SK-N-SH (cell line): Measurements from ENCODE around the gene SDHAF3. TPM values are rescaled to one million over a fixed set of nuclear protein-coding genes. Genes with fewer than 3 reads are reported as not detected.

Experiments used
- CTCF ChIA-PET: fragments of 300-600, 350-600 bp; formaldehyde crosslinking; extraction: SDS; loops from one replicate; lab custom pipeline; 2021; lab: Yijun Ruan, JAX
- POLR2A ChIA-PET: fragments of 350-600 bp; sonication (Branson Sonifier 250); formaldehyde crosslinking; extraction: SDS; loops from one replicate; lab custom pipeline; 2020; ENCODE audit warnings: antibody characterized with exemption, inconsistent platforms; lab: Yijun Ruan, JAX
- DNase-seq: peaks from one replicate; pipeline ENCODE4 v3.0.0; 2012
- H2AFZ ChIP-seq: fragments of 200-600 bp; sonication (generic); 2 replicates; pipeline ENCODE4 v1.8.1; 2016; ENCODE audit warnings: antibody characterized with exemption, mild to moderate bottlenecking, low read depth
- H3F3A ChIP-seq: fragments of 200-600 bp; sonication (generic); replicated peaks from 2 replicates; pipeline ENCODE3; 2016; ENCODE audit warnings: antibody characterized with exemption, mild to moderate bottlenecking; ENCODE audit not compliant: insufficient read depth
- H3K27ac ChIP-seq, 2 experiments: fragments of 200-500 bp in 1 of 2; fragments of 200-600 bp in 1 of 2; sonication (Bioruptor generic) in 1 of 2; sonication (generic), shearing (Covaris generic) in 1 of 2; 2 replicates each; pipeline versions ENCODE4 v1.5.1 to v1.6.1; 2014 to 2016; ENCODE audit warnings: low read depth in 2 of 2, inconsistent platforms in 1 of 2, low read length in 1 of 2, mild to moderate bottlenecking in 1 of 2, mixed read lengths in 1 of 2
- H3K27me3 ChIP-seq: fragments of 200-600 bp; sonication (generic), shearing (Covaris generic); 2 replicates; pipeline ENCODE4 v1.6.1; 2016; ENCODE audit warnings: mixed run types; ENCODE audit not compliant: insufficient read depth
- H3K36me3 ChIP-seq, 2 experiments: fragments of 200-500 bp in 1 of 2; fragments of 200-600 bp in 1 of 2; sonication (Bioruptor generic) in 1 of 2; sonication (generic) in 1 of 2; replicated peaks in 1 of 2; 2 replicates each; pipeline versions ENCODE3 to v1.5.1; 2014 to 2016; ENCODE audit warnings: low read length in 1 of 2, mild to moderate bottlenecking in 1 of 2; ENCODE audit not compliant: insufficient read depth in 2 of 2, control insufficient read depth in 1 of 2
- H3K4me1 ChIP-seq, 2 experiments: fragments of 200-500 bp in 1 of 2; fragments of 200-600 bp in 1 of 2; sonication (Bioruptor generic) in 1 of 2; sonication (generic), shearing (Covaris generic) in 1 of 2; 2 replicates each; pipeline versions ENCODE4 v1.5.1 to v1.6.1; 2014 to 2016; ENCODE audit warnings: low read depth in 1 of 2, low read length in 1 of 2, mixed run types in 1 of 2; ENCODE audit not compliant: insufficient read depth in 2 of 2, control insufficient read depth in 1 of 2
- H3K4me2 ChIP-seq: fragments of 200-600 bp; sonication (generic), shearing (Covaris generic); 2 replicates; pipeline ENCODE4 v1.6.1; 2017; ENCODE audit warnings: mixed run types
- H3K4me3 ChIP-seq, 2 experiments: fragments of 200-500 bp in 1 of 2; fragments of 200-600 bp in 1 of 2; sonication (Bioruptor generic) in 1 of 2; sonication (generic), shearing (Covaris generic) in 1 of 2; 2 replicates each; pipeline versions ENCODE4 v1.5.1 to v1.8.1; 2014 to 2016; ENCODE audit warnings: low read depth in 2 of 2, inconsistent platforms in 1 of 2, low read length in 1 of 2, mild to moderate bottlenecking in 1 of 2, mixed read lengths in 1 of 2, moderate library complexity in 1 of 2
- H3K79me2 ChIP-seq: fragments of 200-600 bp; sonication (generic); 2 replicates; pipeline ENCODE4 v1.8.1; 2017; ENCODE audit warnings: mild to moderate bottlenecking; ENCODE audit not compliant: insufficient read depth
- H3K9ac ChIP-seq: fragments of 200-600 bp; sonication (generic); 2 replicates; pipeline ENCODE4 v1.6.1; 2017; ENCODE audit warnings: mixed run types
- H3K9me2 ChIP-seq: fragments of 200-600 bp; sonication (generic); 2 replicates; pipeline ENCODE4 v1.6.1; 2017; ENCODE audit warnings: mixed run types
- H3K9me3 ChIP-seq: fragments of 200-600 bp; sonication (generic); 2 replicates; pipeline ENCODE4 v1.6.1; 2017; ENCODE audit warnings: mixed run types, mild to moderate bottlenecking, moderate library complexity
- H4K20me1 ChIP-seq: fragments of 200-600 bp; sonication (generic); 2 replicates; pipeline ENCODE4 v1.6.1; 2017; ENCODE audit warnings: mild to moderate bottlenecking, mixed run types; ENCODE audit not compliant: insufficient read depth
- FOSL2 ChIP-seq: IDR thresholded peaks from 2 replicates; pipeline ENCODE4 v1.4.0; 2012; ENCODE audit warnings: low read depth, mild to moderate bottlenecking, moderate library complexity, borderline replicate concordance
- FOXJ3 ChIP-seq: sonication (generic); formaldehyde crosslinking; IDR thresholded peaks from 2 replicates; pipeline ENCODE4 v1.5.1; 2020; ENCODE audit warnings: mild to moderate bottlenecking, missing genetic modification reagents
- GABPA ChIP-seq: IDR thresholded peaks from 2 replicates; pipeline ENCODE4 v1.4.0; 2012; ENCODE audit warnings: low read depth, mild to moderate bottlenecking
- MEF2A ChIP-seq: IDR thresholded peaks from 2 replicates; pipeline ENCODE4 v1.4.0; 2012; ENCODE audit warnings: low read depth, borderline replicate concordance
- POLR2AphosphoS5 ChIP-seq: IDR thresholded peaks from 2 replicates; pipeline ENCODE4 v1.6.1; 2012; ENCODE audit warnings: low read depth, low read length
- TCF12 ChIP-seq: IDR thresholded peaks from 2 replicates; pipeline ENCODE4 v1.4.0; 2012
- WGBS: methylation state at CpG from one replicate; pipeline ENCODE4 v1.1.6; 2017; ENCODE audit warnings: low lambda C conversion rate; 5-methylcytosine and 5-hydroxymethylcytosine counted together
- polyA plus RNA-seq, 3 experiments: library from polyadenylated mRNA; depleted of rRNA; stranded (reverse); fragments of >200 nt; gene quantifications; 2 replicates each; pipeline ENCODE4 v1.2.3, GENCODE V29; 2012
- TF ChIP-seq, protein P1 (sequence below): fragments of 150-350 bp; IDR thresholded peaks from 2 replicates; pipeline ENCODE4 v1.6.1; 2016; ENCODE audit warnings: mild to moderate bottlenecking, low read depth, low read length
- TF ChIP-seq, protein P2 (sequence below): IDR thresholded peaks from 2 replicates; pipeline ENCODE4 v1.6.1; 2012; ENCODE audit warnings: mild to moderate bottlenecking, low read depth, low read length, moderate library complexity

SDHAF3 gene
- polyA plus RNA-seq, 1 of the 3 experiments (the other 2 are of a cell fraction): 17.0 TPM

DNA sequence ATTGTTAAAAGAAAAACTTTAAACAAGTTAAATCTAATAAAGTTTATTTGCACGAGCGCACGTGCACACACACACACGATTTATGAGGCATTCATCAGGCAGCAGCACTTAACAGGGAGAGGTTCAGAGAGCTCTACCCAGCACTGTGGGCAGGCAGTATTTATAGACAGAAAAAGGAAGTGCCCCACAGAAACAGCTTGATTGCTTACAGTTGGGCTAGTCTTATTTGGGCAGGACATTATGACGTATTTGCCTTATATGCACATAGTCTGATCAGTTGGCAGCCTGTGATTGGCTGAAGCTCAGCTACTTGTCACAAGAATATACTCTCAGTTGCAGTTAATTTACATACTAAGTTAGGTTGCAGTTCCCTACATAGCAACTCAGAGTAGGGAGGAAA, 1.2 kb upstream of the SDHAF3 start:
- H4K20me1 ChIP-seq: no peaks in the 10 kb centered on the region
- H3K79me2 ChIP-seq: peaks cover 13% of the 10 kb centered on the region; the same call in 1 of the 2 replicates
- TF ChIP-seq MEF2A: no peak
- TF ChIP-seq GABPA: no peak
- TF ChIP-seq TCF12: no peak
- TF ChIP-seq, protein P1, sequence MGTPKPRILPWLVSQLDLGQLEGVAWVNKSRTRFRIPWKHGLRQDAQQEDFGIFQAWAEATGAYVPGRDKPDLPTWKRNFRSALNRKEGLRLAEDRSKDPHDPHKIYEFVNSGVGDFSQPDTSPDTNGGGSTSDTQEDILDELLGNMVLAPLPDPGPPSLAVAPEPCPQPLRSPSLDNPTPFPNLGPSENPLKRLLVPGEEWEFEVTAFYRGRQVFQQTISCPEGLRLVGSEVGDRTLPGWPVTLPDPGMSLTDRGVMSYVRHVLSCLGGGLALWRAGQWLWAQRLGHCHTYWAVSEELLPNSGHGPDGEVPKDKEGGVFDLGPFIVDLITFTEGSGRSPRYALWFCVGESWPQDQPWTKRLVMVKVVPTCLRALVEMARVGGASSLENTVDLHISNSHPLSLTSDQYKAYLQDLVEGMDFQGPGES: no peak
- no peak for TF ChIP-seq FOXJ3 (CRISPR knock-in tag)
- H3K4me1 ChIP-seq: peaks cover 0 to 11% of the 10 kb centered on the region in 2 experiments; a peak in 2 of 4 replicates
- H3K9ac ChIP-seq: no peak overlapping the region
- peaks cover 4% of the 10 kb centered on the region for H3F3A ChIP-seq
- H3K4me2 ChIP-seq: no peak overlapping the region
- DNase-seq: no peak
- no peaks in the 10 kb centered on the region for H3K27me3 ChIP-seq
- CTCF ChIA-PET: interaction anchor here (1.0 to 4.2 kb wide), 9 partner anchors 11 to 1245 kb away, joined by 3 to 48 read pairs (median 5); no protein-coding TSS in a partner anchor
- POLR2A ChIA-PET: interaction anchor here (1.0 to 1.9 kb wide), 3 partner anchors 11 to 756 kb away, joined by 3 to 11 read pairs (median 4); partner anchors contain the start of gene ASNS
- no peaks in the 10 kb centered on the region for H3K9me3 ChIP-seq
- peak overlapping the region; percentile 99 for H2AFZ ChIP-seq
- no peak overlapping the region for H3K27ac ChIP-seq
- no peaks in the 10 kb centered on the region for H3K9me2 ChIP-seq
- 95% methylated on average over 5 of the region's 5 CpGs for WGBS
- H3K4me3 ChIP-seq: no peak overlapping the region
- H3K36me3 ChIP-seq: peaks cover 0 to 2% of the 10 kb centered on the region in 2 experiments

DNA sequence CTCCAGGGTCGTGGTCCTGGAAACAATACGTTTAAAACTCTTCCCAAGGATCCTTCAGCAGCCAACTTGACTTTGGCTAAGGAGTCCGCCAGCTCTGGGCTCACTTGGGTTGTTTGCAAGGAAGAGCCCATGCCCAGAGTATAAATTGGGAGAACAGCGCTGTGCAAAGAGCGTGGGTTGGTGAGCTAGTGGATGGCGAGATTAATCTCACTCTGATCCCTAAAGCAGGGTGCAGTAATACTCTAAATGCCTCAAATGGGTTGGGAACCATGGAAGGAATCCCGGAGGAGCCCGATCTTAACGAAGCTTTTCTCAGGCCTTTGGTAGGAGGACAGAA, 495 bp upstream of the SDHAF3 start:
- Histone ChIP-seq H3K4me3 (peak overlapping the region; percentile 90 to 100), H3K9me2 (no peaks in the 10 kb centered on the region), H2AFZ (peak overlapping the region; percentile 99), H3K4me1 (peaks cover 0 to 11% of the 10 kb centered on the region in 2 experiments; a peak in 2 of 4 replicates), H3K4me2 (peak overlapping the region; percentile 93), H4K20me1 (no peaks in the 10 kb centered on the region), H3K36me3 (peaks cover 0 to 2% of the 10 kb centered on the region in 2 experiments), H3F3A (peaks cover 4% of the 10 kb centered on the region), H3K27ac (peak overlapping the region; percentile 60 to 94), H3K27me3 (no peaks in the 10 kb centered on the region), H3K79me2 (peaks cover 13% of the 10 kb centered on the region; the same call in 1 of the 2 replicates), H3K9me3 (no peaks in the 10 kb centered on the region), H3K9ac (peak overlapping the region; percentile 46)
- 67% methylated on average over 9 of the region's 9 CpGs for WGBS
- POLR2A ChIA-PET: interaction anchor here (0.8 to 1.9 kb wide), 6 partner anchors 12 to 1346 kb away, joined by 3 to 11 read pairs (median 4); partner anchors contain the start of genes ASNS and DLX6
- DNase-seq: no peak
- TF ChIP-seq, protein P2, sequence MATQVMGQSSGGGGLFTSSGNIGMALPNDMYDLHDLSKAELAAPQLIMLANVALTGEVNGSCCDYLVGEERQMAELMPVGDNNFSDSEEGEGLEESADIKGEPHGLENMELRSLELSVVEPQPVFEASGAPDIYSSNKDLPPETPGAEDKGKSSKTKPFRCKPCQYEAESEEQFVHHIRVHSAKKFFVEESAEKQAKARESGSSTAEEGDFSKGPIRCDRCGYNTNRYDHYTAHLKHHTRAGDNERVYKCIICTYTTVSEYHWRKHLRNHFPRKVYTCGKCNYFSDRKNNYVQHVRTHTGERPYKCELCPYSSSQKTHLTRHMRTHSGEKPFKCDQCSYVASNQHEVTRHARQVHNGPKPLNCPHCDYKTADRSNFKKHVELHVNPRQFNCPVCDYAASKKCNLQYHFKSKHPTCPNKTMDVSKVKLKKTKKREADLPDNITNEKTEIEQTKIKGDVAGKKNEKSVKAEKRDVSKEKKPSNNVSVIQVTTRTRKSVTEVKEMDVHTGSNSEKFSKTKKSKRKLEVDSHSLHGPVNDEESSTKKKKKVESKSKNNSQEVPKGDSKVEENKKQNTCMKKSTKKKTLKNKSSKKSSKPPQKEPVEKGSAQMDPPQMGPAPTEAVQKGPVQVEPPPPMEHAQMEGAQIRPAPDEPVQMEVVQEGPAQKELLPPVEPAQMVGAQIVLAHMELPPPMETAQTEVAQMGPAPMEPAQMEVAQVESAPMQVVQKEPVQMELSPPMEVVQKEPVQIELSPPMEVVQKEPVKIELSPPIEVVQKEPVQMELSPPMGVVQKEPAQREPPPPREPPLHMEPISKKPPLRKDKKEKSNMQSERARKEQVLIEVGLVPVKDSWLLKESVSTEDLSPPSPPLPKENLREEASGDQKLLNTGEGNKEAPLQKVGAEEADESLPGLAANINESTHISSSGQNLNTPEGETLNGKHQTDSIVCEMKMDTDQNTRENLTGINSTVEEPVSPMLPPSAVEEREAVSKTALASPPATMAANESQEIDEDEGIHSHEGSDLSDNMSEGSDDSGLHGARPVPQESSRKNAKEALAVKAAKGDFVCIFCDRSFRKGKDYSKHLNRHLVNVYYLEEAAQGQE: no peak
- TF ChIP-seq FOSL2 (no peak), MEF2A (no peak), POLR2AphosphoS5 (no peak)
- CTCF ChIA-PET: interaction anchor here (0.6 to 4.2 kb wide), 19 partner anchors 10 to 1246 kb away, joined by 3 to 48 read pairs (median 5); partner anchors contain the start of gene ASNS
